GM18526 (cell line): ENCODE results near the gene BCR.

Source experiments
- POLR2A ChIP-seq: IDR thresholded peaks from 3 replicates; pipeline ENCODE4 v1.6.1; 2011; ENCODE audit not compliant: insufficient read length; ENCODE audit errors: extremely low read depth

The BCR gene

DNA sequence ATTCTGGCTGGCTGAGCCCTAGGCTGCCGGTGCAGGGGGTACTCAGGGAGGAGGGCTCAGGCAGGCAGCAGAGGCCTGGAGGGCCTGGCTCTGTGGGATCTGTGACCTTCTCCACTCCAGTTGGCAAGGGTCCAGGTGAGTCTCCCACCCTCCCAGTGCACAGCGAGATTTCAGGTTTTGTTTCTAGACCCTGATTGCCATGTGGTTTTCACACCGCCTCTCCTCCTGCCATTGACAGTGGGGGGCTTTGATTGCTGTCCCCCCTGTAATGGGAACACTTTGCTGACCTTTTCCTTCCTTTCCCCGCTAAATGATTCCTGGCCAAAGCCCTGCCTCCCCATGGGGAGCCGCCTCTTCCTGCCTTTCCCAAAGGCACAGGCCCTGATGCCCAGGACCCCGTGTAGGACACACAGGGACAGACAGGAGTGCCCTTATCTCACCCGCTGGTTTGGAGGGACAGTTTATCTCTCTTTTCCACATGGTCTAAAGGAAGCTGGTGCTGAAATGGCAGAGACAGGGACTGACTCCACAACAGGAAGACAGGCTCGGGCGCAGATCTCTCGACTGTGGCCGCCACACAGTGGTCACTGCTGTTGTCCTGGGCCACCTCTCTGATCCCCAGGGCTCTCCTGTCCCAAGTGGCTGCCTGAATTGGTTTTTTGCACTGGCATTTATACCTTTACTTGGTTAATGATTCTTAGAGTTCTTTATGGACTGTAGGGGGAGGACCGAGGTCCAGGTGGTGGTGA lies 43.4 kb downstream of the BCR start:
- TF ChIP-seq POLR2A = no peak

GRCh38 chr22:23224846-23225245 lies 44.5 kb downstream of the BCR start:
- no peak for TF ChIP-seq POLR2A

GRCh38 chr22:23225337-23225723 lies 45.0 kb downstream of the BCR start:
- no peak for TF ChIP-seq POLR2A

- TF ChIP-seq POLR2A = no peak
Measured at GRCh38 chr22:23225724-23226496, 45.6 kb downstream of the BCR start.

DNA sequence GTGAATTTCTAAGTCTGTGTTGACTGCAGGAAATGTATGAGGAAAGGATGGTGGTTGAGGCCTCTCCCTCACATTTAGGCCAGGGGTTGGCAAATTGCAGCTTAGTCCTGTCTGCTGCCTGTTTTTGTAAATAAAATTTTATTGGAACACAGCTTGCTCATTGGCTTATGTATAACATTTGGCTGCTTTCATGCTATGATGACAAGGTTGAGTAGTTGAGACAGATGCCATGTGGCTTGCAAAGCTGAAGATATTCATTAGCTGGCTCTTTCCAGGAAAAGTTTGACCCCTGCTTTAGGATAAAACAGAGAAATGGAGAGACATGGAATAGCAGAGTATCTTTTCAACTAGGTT lies 46.2 kb downstream of the BCR start:
- no peak for TF ChIP-seq POLR2A

GRCh38 chr22:23227380-23227779 lies 47.1 kb downstream of the BCR start:
- no peak for TF ChIP-seq POLR2A

- TF ChIP-seq POLR2A = no peak
Measured at GRCh38 chr22:23228503-23228902, 48.2 kb downstream of the BCR start.

GRCh38 chr22:23229646-23230045 lies 49.3 kb downstream of the BCR start:
- no peak for TF ChIP-seq POLR2A

- TF ChIP-seq POLR2A = no peak
Measured at GRCh38 chr22:23230348-23231068, 50.2 kb downstream of the BCR start.

- no peak for TF ChIP-seq POLR2A
Measured at GRCh38 chr22:23231471-23232093, 51.3 kb downstream of the BCR start.

DNA sequence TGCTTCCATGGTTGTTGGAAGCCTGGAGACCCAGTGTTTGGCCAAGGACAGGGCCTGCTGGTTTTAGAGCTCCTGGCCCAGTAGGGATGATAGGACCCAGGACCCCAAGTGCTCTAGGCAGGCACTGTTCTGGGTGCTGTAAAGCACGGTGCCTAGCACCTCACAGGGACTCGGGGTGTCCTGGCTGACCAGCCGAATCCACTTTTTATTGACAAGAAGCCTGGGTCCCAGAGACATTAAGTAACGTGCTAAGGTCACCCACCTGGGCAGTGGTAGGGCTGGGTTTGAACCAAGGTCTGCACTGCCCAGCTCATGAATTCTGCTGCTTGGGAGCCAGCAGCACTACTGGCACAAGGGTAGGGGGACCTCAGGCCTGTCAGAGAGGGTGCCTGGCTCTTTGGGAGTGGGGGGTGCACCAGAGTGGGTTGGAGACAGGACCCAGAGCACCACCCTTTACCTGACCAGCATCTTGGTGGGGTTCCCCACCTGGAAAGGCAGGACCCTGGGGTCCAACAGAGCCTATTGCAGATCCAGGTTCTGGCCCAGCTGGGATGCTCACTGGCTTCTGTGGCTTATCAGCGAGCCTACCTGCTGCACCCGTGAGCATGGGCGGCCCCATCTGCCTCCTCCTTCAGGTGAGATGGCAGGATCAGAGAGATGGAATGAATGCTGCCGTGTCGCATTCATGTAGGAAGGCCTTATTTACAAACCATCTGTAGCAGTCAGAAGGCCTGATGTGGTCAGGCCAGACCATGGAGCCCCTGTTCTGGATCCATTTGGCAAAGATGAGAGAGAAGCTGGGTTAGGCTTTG lies 52.0 kb downstream of the BCR start:
- TF ChIP-seq POLR2A = no peak

GRCh38 chr22:23233084-23233531 lies 52.8 kb downstream of the BCR start:
- no peak for TF ChIP-seq POLR2A

- TF ChIP-seq POLR2A = no peak
Measured at GRCh38 chr22:23233752-23234408, 53.6 kb downstream of the BCR start.

DNA sequence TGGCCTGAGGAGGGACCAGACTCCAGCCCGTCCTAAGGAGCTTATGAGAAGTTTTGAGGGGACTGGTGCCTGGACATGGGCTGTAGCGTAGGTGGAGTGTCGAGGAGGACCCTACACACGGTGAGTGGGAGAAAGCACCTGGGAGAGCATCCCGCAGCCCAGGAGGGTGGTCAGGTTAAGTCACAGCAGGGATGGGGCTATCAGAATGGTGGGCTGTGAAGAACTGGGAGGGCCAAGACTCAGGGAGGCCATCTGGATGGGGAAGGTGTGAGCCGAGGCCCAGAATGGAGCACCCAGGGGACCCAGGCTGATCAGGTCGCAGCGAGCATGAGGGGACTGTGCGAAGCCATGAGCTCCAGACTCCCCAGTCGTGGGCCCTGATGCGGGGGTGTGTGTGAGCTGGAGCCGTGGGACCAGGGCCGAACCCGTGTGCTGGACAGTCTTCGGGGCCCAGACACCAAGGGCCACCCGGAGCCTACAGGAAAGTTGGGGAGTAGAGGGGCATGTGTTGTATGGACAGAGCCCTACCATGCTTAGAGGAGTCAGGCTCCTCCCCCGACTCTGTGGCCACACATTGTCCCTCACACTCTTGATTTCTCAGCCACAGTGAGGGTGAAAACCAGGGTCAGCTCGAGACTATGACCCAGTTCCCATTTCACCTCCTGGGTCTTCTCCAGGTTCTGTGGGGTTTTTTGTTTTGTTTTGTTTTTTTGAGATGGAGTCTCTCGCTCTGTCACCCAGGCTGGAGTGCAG lies 54.3 kb downstream of the BCR start:
- TF ChIP-seq POLR2A = no peak

DNA sequence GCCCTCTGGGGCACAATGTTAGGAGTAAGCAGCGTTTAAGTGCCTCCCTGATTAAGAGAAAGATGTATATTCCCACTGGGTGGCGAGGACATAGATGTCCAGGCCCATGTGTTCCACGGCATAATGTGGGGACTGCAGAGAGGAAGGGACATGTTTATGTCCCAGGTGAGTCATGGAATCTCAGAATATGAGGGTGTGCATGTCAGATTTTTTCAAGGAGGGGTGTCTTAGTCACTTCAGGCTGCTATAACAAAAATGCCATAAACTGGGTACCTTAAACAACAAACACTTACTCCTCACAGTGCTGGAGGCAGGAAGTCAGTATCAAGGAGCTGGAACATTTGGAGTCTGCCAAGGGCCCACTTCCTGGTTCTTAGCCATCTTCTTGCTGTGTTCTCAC lies 55.1 kb downstream of the BCR start:
- no peak for TF ChIP-seq POLR2A
